Brain microvascular endothelial cell (primary cell): Measurements from ENCODE around the gene ADAM22.

ENCODE experiments used
- DNase-seq: peaks from one replicate; pipeline ENCODE4 v3.0.0-alpha.2; 2020
- H3K27ac ChIP-seq: fragments of 250-450 bp; sonication (Bioruptor Pico); 2 replicates; pipeline ENCODE4 v1.5.1; 2020; ENCODE audit warnings: mild to moderate bottlenecking, moderate library complexity
- H3K27me3 ChIP-seq: fragments of 250-450 bp; sonication (Bioruptor Pico); replicated peaks from 2 replicates; pipeline ENCODE4 v1.5.1; 2020; ENCODE audit warnings: mild to moderate bottlenecking
- H3K36me3 ChIP-seq: fragments of 250-450 bp; sonication (Bioruptor Pico); replicated peaks from 2 replicates; pipeline ENCODE4 v1.5.1; 2020; ENCODE audit warnings: mild to moderate bottlenecking
- H3K4me3 ChIP-seq: 2 replicates; pipeline ENCODE4 v1.5.1; 2011; ENCODE audit warnings: low read depth, mild to moderate bottlenecking, control low read depth, low read length, moderate library complexity
- CTCF ChIP-seq: IDR thresholded peaks from 2 replicates; pipeline ENCODE4 v1.5.1; 2011; ENCODE audit warnings: low read depth, mild to moderate bottlenecking, moderate library complexity, low read length, control low read depth, inconsistent platforms; ENCODE audit errors: missing control alignments
- in situ Hi-C: cut with HindIII; loops from 2 replicates; pipeline ENCODE4 v1.10.0; 2017; ENCODE audit warnings: low sequenced_read_pairs, low pct_ligation_motif_present

Gene ADAM22

GRCh38 chr7:87948371-87948770 is 14.3 kb downstream of the ADAM22 start:
- no peak for DNase-seq
- no peak for TF ChIP-seq CTCF
- Histone ChIP-seq H3K36me3 (no peaks in the 10 kb centered on the region), H3K4me3 (no peak overlapping the region), H3K27me3 (no peaks in the 10 kb centered on the region), H3K27ac (no peak overlapping the region)
- in situ Hi-C loops: no loop called here

GRCh38 chr7:87959336-87959735 is 25.3 kb downstream of the ADAM22 start:
- in situ Hi-C loops: no loop called here
- Histone ChIP-seq H3K36me3 (no peaks in the 10 kb centered on the region), H3K27me3 (no peaks in the 10 kb centered on the region), H3K4me3 (no peak overlapping the region), H3K27ac (no peak overlapping the region)
- DNase-seq: no peak
- no peak for TF ChIP-seq CTCF

GRCh38 chr7:87960239-87960638 is 26.2 kb downstream of the ADAM22 start:
- no peak for DNase-seq
- no peaks in the 10 kb centered on the region for H3K27me3 ChIP-seq

GRCh38 chr7:87961754-87962153 is 27.7 kb downstream of the ADAM22 start:
- Histone ChIP-seq H3K36me3 (no peaks in the 10 kb centered on the region), H3K27ac (no peak overlapping the region), H3K27me3 (no peaks in the 10 kb centered on the region), H3K4me3 (no peak overlapping the region)
- in situ Hi-C loops: no loop called here
- DNase-seq: no peak
- no peak for TF ChIP-seq CTCF

More at GRCh38 chr7:87960239-87960638, 26.2 kb downstream of the ADAM22 start:
- Histone ChIP-seq H3K4me3 (no peak overlapping the region), H3K36me3 (no peaks in the 10 kb centered on the region), H3K27ac (no peak overlapping the region)
- in situ Hi-C loops: no loop called here
- no peak for TF ChIP-seq CTCF

GRCh38 chr7:87966271-87966670 is 32.2 kb downstream of the ADAM22 start:
- DNase-seq: no peak
- in situ Hi-C loops: no loop called here
- no peak for TF ChIP-seq CTCF
- Histone ChIP-seq H3K36me3 (no peaks in the 10 kb centered on the region), H3K27me3 (no peaks in the 10 kb centered on the region), H3K4me3 (no peak overlapping the region), H3K27ac (no peak overlapping the region)

- DNase-seq: no peak
- no peak for TF ChIP-seq CTCF
- in situ Hi-C loops: no loop called here
- no peaks in the 10 kb centered on the region for H3K27me3 ChIP-seq
- H3K4me3 ChIP-seq: no peak overlapping the region
- H3K27ac ChIP-seq: no peak overlapping the region
- no peaks in the 10 kb centered on the region for H3K36me3 ChIP-seq
Measured at GRCh38 chr7:87968021-87968420, 34.0 kb downstream of the ADAM22 start.
